Stimulated activated naive CD8-positive, alpha-beta T cell treated with anti-CD3 and anti-CD28 coated beads, Interleukin-15, Interleukin-2, amounts not matched to agents 100 ng/mL and 50 ng/mL, for 24 hours (primary cell): Measurements from ENCODE around the gene MLIP.
"Not testable (repeated sequence)": the region's sequence is repeated elsewhere in the genome, so short reads cannot be mapped to it uniquely, and the experiment has no call there.

Experiments
- H3K27ac Mint-ChIP-seq: one replicate; pipeline ENCODE4 v1.8.0; 2021; ENCODE audit warnings: mild to moderate bottlenecking, mixed read lengths
- H3K27me3 Mint-ChIP-seq: one replicate; pipeline ENCODE4 v1.8.0; 2021; ENCODE audit warnings: mixed read lengths
- H3K36me3 Mint-ChIP-seq: one replicate; pipeline ENCODE4 v1.8.0; 2021; ENCODE audit warnings: low read depth, mixed read lengths
- H3K4me1 Mint-ChIP-seq: one replicate; pipeline ENCODE4 v1.8.0; 2021; ENCODE audit warnings: low read depth, mixed read lengths
- H3K4me3 Mint-ChIP-seq: one replicate; pipeline ENCODE4 v1.8.0; 2021; ENCODE audit warnings: mild to moderate bottlenecking, mixed read lengths
- H3K9me3 Mint-ChIP-seq: one replicate; pipeline ENCODE4 v1.8.0; 2021; ENCODE audit warnings: mixed read lengths

Gene MLIP, protein sequence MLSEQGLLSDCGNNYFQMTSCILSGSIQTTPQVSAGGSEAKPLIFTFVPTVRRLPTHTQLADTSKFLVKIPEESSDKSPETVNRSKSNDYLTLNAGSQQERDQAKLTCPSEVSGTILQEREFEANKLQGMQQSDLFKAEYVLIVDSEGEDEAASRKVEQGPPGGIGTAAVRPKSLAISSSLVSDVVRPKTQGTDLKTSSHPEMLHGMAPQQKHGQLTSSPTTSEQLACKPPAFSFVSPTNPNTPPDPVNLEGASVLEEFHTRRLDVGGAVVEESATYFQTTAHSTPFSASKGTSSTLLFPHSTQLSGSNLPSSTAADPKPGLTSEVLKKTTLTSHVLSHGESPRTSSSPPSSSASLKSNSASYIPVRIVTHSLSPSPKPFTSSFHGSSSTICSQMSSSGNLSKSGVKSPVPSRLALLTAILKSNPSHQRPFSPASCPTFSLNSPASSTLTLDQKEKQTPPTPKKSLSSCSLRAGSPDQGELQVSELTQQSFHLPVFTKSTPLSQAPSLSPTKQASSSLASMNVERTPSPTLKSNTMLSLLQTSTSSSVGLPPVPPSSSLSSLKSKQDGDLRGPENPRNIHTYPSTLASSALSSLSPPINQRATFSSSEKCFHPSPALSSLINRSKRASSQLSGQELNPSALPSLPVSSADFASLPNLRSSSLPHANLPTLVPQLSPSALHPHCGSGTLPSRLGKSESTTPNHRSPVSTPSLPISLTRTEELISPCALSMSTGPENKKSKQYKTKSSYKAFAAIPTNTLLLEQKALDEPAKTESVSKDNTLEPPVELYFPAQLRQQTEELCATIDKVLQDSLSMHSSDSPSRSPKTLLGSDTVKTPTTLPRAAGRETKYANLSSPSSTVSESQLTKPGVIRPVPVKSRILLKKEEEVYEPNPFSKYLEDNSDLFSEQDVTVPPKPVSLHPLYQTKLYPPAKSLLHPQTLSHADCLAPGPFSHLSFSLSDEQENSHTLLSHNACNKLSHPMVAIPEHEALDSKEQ

GRCh38 chr6:54111341-54112045, at the start of gene MLIP:
MLIP (plus strand) TSS chr6:54111443; CDS start chr6:54111480, 37 bp downstream.
- H3K4me3 Mint-ChIP-seq = no peak within 1 kb of the TSS
- no peak within 1 kb of the TSS for H3K27ac Mint-ChIP-seq
- H3K27me3 Mint-ChIP-seq = no peaks in the 10 kb centered on the region
- no peaks in the 10 kb centered on the region for H3K36me3 Mint-ChIP-seq
- H3K9me3 Mint-ChIP-seq = no peaks in the 10 kb centered on the region
- H3K4me1 Mint-ChIP-seq = no peaks in the 10 kb centered on the region

DNA sequence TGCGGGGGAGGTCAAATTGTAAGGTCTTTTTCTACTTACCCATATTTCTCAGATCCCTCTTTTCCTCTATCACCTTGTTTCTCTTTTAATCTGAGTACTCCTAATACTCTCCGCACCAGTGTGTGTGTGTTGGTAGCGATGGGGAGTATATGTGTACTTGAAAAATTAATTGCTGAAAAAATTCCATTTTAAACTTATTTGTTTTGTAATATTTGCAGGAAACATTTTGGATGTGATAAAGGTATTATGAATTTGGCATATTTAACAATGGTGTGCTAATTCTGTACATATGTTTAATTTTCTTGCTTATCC, 48.1 kb upstream of the MLIP start:
- Mint-ChIP-seq H3K27me3 (peaks cover 3% of the 10 kb centered on the region), H3K4me1 (no peaks in the 10 kb centered on the region), H3K27ac (no peak overlapping the region), H3K9me3 (no peaks in the 10 kb centered on the region), H3K4me3 (no peak overlapping the region), H3K36me3 (no peaks in the 10 kb centered on the region)

- no peaks in the 10 kb centered on the region for H3K4me1 Mint-ChIP-seq
- no peaks in the 10 kb centered on the region for H3K36me3 Mint-ChIP-seq
- H3K4me3 Mint-ChIP-seq = no peak overlapping the region
- H3K27ac Mint-ChIP-seq = no peak overlapping the region
- H3K27me3 Mint-ChIP-seq = no peaks in the 10 kb centered on the region
- H3K9me3 Mint-ChIP-seq = no peaks in the 10 kb centered on the region
These were observed 42.5 kb upstream of the MLIP start for GRCh38 chr6:54068694-54069093.

GRCh38 chr6:54070025-54070424, 41.2 kb upstream of the MLIP start:
- Mint-ChIP-seq H3K36me3 (no peaks in the 10 kb centered on the region), H3K4me1 (no peaks in the 10 kb centered on the region), H3K9me3 (no peaks in the 10 kb centered on the region), H3K27me3 (no peaks in the 10 kb centered on the region), H3K27ac (no peak overlapping the region), H3K4me3 (no peak overlapping the region)

DNA sequence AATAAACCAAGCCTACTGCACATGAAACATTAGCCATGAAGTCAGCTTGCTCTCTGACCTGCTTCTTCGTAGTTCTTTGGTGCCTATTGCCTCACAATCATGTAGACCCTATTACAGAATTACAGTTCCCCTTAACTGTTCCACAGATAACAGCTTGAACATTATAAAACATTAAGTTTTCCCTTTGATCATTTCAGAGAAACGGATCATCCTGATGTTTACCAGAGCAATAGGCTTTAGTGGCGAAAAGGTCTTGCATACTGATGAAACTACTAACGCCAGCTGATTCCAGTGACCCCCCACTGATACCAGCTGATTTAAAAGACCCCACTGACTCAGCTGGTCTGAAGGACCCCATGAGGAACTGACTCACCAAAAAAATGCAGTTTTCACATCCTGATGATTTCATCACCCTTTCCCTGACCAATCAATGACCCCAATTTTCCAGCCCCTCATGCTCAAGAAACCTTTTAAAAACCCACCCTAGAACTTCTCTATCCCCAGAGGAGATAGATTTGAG, 39.4 kb upstream of the MLIP start:
- Mint-ChIP-seq H3K36me3 (no peaks in the 10 kb centered on the region), H3K9me3 (no peaks in the 10 kb centered on the region), H3K4me3 (no peak overlapping the region), H3K4me1 (no peaks in the 10 kb centered on the region), H3K27ac (no peak overlapping the region), H3K27me3 (no peaks in the 10 kb centered on the region)

- Mint-ChIP-seq H3K4me1 (no peaks in the 10 kb centered on the region), H3K27ac (no peak overlapping the region), H3K9me3 (no peaks in the 10 kb centered on the region), H3K36me3 (no peaks in the 10 kb centered on the region), H3K27me3 (no peaks in the 10 kb centered on the region), H3K4me3 (no peak overlapping the region)
These were observed 38.5 kb upstream of the MLIP start for GRCh38 chr6:54072635-54073313.

DNA sequence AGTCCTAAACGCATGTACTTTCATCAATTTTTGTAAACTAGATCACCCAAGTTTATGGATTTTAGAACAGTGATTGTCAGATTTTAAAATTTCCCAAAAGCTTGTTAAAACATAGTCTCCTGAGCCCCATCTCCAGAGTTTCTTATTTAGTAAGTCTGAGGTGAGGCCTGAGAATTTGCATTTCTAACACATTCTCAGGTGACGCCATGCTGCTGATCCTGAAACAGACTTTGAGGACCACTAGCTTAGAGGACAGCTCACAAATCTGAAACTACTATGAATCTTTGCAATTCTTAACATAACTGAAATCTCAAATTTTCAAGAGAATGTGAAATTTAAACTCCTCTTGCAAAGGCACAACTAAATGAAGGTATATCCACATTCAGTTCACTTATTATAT, 37.8 kb upstream of the MLIP start:
- Mint-ChIP-seq H3K9me3 (no peaks in the 10 kb centered on the region), H3K4me1 (no peaks in the 10 kb centered on the region), H3K4me3 (no peak overlapping the region), H3K36me3 (no peaks in the 10 kb centered on the region), H3K27ac (no peak overlapping the region), H3K27me3 (no peaks in the 10 kb centered on the region)

- no peaks in the 10 kb centered on the region for H3K4me1 Mint-ChIP-seq
- H3K27ac Mint-ChIP-seq = no peak overlapping the region
- no peaks in the 10 kb centered on the region for H3K36me3 Mint-ChIP-seq
- H3K9me3 Mint-ChIP-seq = no peaks in the 10 kb centered on the region
- H3K4me3 Mint-ChIP-seq = no peak overlapping the region
- H3K27me3 Mint-ChIP-seq = no peaks in the 10 kb centered on the region
These were observed 37.1 kb upstream of the MLIP start for GRCh38 chr6:54074109-54074508.

DNA sequence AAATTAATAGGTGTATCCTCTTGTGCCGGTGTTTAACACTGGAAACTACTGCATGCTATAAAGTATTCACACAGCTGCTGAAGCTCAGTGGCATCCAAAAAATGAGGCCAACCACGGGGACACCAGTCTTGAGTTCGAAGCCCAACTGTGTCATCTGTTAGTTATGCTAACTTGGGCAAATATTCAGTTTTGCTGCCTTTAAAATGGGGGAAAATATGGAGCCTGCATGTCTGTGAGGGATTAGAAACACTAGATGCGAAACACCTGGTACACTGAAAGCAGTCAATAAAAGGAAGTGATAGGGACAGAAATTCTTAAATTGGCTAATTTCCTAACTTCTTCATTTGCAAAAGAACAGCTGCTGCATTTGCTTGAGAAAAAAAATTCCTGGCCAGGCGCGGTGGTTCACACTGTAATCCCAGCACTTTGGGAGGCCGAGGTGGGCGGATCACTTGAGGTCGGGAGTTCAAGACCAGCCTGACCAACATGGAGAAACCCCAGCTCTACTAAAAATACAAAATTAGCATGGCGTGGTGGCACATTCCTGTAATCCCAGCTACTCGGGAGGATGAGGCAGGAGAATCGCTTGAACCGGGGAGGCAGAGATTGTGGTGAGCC, 36.6 kb upstream of the MLIP start:
- H3K9me3 Mint-ChIP-seq = no peaks in the 10 kb centered on the region
- H3K27me3 Mint-ChIP-seq = no peaks in the 10 kb centered on the region
- no peaks in the 10 kb centered on the region for H3K4me1 Mint-ChIP-seq
- H3K27ac Mint-ChIP-seq = no peak overlapping the region
- no peaks in the 10 kb centered on the region for H3K36me3 Mint-ChIP-seq
- H3K4me3 Mint-ChIP-seq = no peak overlapping the region

- no peaks in the 10 kb centered on the region for H3K4me1 Mint-ChIP-seq
- no peaks in the 10 kb centered on the region for H3K27me3 Mint-ChIP-seq
- H3K4me3 Mint-ChIP-seq = no peak overlapping the region
- H3K27ac Mint-ChIP-seq = no peak overlapping the region
- no peaks in the 10 kb centered on the region for H3K9me3 Mint-ChIP-seq
- no peaks in the 10 kb centered on the region for H3K36me3 Mint-ChIP-seq
These were observed 35.0 kb upstream of the MLIP start for GRCh38 chr6:54076159-54076789.

DNA sequence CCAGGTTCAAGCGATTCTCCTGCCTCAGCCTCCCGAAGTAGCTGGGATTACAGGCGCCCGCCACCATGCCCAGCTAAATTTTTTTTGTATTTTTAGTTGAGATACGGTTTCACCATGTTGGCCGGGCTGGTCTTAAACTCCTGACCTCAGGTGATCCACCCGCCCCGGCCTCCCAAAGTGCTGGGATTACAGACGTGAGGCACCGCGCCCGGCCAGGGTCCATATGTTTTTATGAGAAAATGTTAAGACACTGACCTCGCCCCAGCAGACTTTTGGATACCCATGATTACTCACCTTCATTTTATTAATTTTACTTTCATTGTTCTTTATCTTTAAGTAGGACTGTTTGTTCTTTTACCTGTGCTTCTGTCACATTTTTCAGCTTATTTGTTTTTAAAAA, 29.7 kb upstream of the MLIP start:
- not testable (repeated sequence) for H3K27ac Mint-ChIP-seq, H3K36me3 Mint-ChIP-seq, H3K4me3 Mint-ChIP-seq, H3K9me3 Mint-ChIP-seq, H3K4me1 Mint-ChIP-seq, H3K27me3 Mint-ChIP-seq

- Mint-ChIP-seq H3K4me3 (no peak overlapping the region), H3K27me3 (no peaks in the 10 kb centered on the region), H3K36me3 (no peaks in the 10 kb centered on the region), H3K4me1 (no peaks in the 10 kb centered on the region), H3K27ac (no peak overlapping the region), H3K9me3 (no peaks in the 10 kb centered on the region)
These were observed 28.0 kb upstream of the MLIP start for GRCh38 chr6:54083287-54083686.

DNA sequence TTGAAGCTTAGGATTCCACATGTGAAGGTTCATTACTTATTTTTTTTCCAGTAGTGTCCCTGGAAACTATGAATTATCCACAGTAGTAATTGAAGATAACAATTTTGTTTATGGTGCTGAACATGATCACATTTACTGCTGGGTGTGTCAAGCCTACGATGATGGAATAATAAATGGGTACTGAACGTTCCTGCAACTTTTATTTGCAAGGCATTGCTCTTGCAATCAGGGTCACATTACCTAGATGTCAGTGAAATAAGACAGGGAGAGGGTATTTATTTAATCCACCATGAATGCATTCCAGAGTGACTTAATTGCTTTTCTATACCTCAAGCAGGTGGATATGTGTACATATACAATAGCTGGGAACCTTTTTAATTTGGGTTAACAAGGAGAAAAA, 27.0 kb upstream of the MLIP start:
- Mint-ChIP-seq H3K4me3 (no peak overlapping the region), H3K4me1 (no peaks in the 10 kb centered on the region), H3K27ac (no peak overlapping the region), H3K9me3 (no peaks in the 10 kb centered on the region), H3K36me3 (no peaks in the 10 kb centered on the region), H3K27me3 (no peaks in the 10 kb centered on the region)

DNA sequence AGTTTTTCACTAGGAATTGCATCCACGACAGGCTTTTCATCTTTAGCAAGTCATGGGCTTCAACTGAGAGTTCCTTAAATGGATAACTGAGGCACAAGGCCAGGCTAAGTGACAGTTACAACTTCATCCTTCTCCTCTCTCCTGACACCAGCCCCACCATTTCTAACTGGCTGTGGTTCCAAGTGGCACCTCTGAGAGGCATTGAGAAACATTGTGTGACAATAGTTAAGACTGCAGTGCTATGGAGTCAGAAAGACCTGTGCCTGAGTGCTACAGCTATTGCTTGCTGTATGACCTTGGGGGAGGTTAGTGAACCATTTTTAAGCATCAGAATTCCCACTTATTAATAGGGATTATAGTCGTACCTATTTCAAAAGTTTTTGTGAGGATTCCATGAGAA, 26.2 kb upstream of the MLIP start:
- Mint-ChIP-seq H3K27ac (no peak overlapping the region), H3K36me3 (no peaks in the 10 kb centered on the region), H3K4me1 (no peaks in the 10 kb centered on the region), H3K4me3 (no peak overlapping the region), H3K27me3 (no peaks in the 10 kb centered on the region), H3K9me3 (no peaks in the 10 kb centered on the region)
